DOHH2 (cell line): Measurements from ENCODE around the gene GALR3.

Experiments
- CTCF ChIP-seq: fragments of 200-600 bp; sonication (generic); IDR thresholded peaks from one replicate; pipeline ENCODE4 v1.5.1; 2014; ENCODE audit warnings: antibody characterized with exemption, mild to moderate bottlenecking, low read depth, low read length; ENCODE audit not compliant: poor library complexity, severe bottlenecking
- EZH2phosphoT487 ChIP-seq: fragments of 200-600 bp; sonication (generic); IDR thresholded peaks from 2 replicates; pipeline ENCODE4 v1.6.1; 2017; ENCODE audit warnings: borderline replicate concordance, mild to moderate bottlenecking, antibody characterized with exemption, low read length, moderate library complexity, mixed read lengths

- TF ChIP-seq CTCF = no peak
- TF ChIP-seq EZH2phosphoT487 = no peak
Measured at GRCh38 chr22:37815593-37815992, 7.6 kb upstream of the GALR3 start.
